A673 (cell line): ENCODE results near the gene INHBE.

Experiments used
- CTCF ChIP-seq: fragments of 300-800, 200-600 bp; sonication (generic); conservative IDR thresholded peaks from 2 replicates; pipeline ENCODE4 v1.5.1; 2017; ENCODE audit warnings: low read depth, mild to moderate bottlenecking, antibody characterized with exemption, low read length, moderate library complexity, mixed read lengths
- EZH2 ChIP-seq: fragments of 200-600 bp; sonication (generic); IDR thresholded peaks from 2 replicates; pipeline ENCODE4 v1.6.1; 2017; ENCODE audit warnings: borderline replicate concordance, low read depth, mild to moderate bottlenecking, mixed read lengths, antibody characterized with exemption, low read length; ENCODE audit not compliant: poor library complexity, severe bottlenecking

GRCh38 chr12:57481671-57482070 is 26.6 kb downstream of the INHBE start:
- no peak for TF ChIP-seq CTCF
- TF ChIP-seq EZH2: no peak
